Testis (tissue), 2 donors: ENCODE data around the gene ABCA4.
A peak's percentile ranks its signal among the peaks of the same experiment; 100 is the strongest.

Experiments
- POLR2A ChIP-seq: fragments of 450-650 bp; IDR thresholded peaks from one replicate; pipeline ENCODE4 v1.6.1; 2017; ENCODE audit warnings: antibody characterized with exemption, mild to moderate bottlenecking, moderate library complexity
- TF ChIP-seq, protein P1 (sequence below), 3 experiments: fragments of 450-650 bp in 2 of 3; fragments of 200-600 bp in 1 of 3; sonication (generic) in 1 of 3; IDR thresholded peaks; one replicate each; pipeline ENCODE4 v1.5.1; 2016 to 2019; ENCODE audit warnings: antibody characterized with exemption in 3 of 3, mild to moderate bottlenecking in 2 of 3, moderate library complexity in 1 of 3

DNA sequence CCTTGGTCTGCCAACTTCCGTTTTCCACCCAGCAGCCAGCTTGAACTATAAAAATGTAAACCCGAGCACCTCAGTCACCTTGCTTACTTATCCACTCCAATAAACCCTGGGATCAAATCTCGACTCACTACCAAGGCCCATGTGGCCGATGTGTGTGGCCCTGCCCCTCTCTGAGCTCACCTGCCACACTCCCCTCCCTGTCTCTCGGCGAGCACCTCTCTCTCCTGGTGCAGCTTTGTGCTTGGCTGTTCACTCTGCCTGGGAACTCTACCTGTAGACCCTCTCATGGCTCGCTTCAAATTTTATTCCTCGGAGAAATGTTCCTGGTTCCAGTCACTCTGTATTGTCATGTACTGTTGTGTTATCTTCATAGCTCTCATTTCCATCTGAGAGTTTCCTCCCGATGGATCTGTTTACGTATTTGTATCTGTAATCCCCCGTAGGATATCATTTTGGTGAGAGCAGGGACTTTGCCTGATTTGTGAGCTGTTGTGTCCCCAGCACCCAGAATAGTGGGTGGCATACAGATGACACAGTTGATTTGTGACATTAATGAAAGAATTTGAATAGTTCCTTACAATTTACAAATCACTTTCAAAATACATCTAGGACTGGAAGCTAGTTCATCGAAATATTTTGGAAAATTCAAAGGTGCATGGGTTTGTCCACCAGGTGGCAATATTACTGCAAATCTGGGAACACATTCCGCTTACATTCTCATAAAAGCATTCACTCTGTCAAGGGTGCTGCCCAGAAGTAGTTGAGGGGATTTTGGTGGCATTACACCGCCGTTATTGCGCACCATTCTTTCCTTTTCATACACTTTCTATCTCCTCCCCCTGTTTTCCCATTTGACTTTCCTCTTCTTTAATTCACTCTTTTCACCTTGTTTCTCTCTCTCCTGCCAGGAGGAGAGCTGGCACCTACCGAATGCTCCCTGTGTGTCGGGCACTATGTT is 95.3 kb downstream of the ABCA4 start:
- TF ChIP-seq, protein P1, sequence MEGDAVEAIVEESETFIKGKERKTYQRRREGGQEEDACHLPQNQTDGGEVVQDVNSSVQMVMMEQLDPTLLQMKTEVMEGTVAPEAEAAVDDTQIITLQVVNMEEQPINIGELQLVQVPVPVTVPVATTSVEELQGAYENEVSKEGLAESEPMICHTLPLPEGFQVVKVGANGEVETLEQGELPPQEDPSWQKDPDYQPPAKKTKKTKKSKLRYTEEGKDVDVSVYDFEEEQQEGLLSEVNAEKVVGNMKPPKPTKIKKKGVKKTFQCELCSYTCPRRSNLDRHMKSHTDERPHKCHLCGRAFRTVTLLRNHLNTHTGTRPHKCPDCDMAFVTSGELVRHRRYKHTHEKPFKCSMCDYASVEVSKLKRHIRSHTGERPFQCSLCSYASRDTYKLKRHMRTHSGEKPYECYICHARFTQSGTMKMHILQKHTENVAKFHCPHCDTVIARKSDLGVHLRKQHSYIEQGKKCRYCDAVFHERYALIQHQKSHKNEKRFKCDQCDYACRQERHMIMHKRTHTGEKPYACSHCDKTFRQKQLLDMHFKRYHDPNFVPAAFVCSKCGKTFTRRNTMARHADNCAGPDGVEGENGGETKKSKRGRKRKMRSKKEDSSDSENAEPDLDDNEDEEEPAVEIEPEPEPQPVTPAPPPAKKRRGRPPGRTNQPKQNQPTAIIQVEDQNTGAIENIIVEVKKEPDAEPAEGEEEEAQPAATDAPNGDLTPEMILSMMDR (IDR thresholded peaks at IDR 0.05): peak; percentile 82 to 84 (median 82)
- TF ChIP-seq POLR2A: no peak
